Activated CD8-positive, alpha-beta memory T cell treated with anti-CD3 and anti-CD28 coated beads for 4 hours (primary cell): Measurements from ENCODE around the gene SS18L1.
"Not testable (repeated sequence)": the region's sequence is repeated elsewhere in the genome, so short reads cannot be mapped to it uniquely, and the experiment has no call there.

Experiments used
- DNase-seq, 2 donors: peaks; one replicate each; pipeline ENCODE4 v3.0.0-alpha.2; 2020; ENCODE audit warnings: low read depth in 2 of 2

SS18L1 gene, protein sequence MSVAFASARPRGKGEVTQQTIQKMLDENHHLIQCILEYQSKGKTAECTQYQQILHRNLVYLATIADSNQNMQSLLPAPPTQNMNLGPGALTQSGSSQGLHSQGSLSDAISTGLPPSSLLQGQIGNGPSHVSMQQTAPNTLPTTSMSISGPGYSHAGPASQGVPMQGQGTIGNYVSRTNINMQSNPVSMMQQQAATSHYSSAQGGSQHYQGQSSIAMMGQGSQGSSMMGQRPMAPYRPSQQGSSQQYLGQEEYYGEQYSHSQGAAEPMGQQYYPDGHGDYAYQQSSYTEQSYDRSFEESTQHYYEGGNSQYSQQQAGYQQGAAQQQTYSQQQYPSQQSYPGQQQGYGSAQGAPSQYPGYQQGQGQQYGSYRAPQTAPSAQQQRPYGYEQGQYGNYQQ

GRCh38 chr20:62143081-62143956, at the start of gene SS18L1, which contains the start of gene PSMA7:
Gene SS18L1 (plus strand): TSS chr20:62143769. CDS start chr20:62143821, 52 bp downstream.
Gene PSMA7 (minus strand): TSS chr20:62143394. CDS start chr20:62143303, 91 bp downstream.
- DNase-seq = peak; percentile 72 to 73

- DNase-seq = no peak
These were observed 46.9 kb upstream of the SS18L1 start for GRCh38 chr20:62096421-62097380.

DNA sequence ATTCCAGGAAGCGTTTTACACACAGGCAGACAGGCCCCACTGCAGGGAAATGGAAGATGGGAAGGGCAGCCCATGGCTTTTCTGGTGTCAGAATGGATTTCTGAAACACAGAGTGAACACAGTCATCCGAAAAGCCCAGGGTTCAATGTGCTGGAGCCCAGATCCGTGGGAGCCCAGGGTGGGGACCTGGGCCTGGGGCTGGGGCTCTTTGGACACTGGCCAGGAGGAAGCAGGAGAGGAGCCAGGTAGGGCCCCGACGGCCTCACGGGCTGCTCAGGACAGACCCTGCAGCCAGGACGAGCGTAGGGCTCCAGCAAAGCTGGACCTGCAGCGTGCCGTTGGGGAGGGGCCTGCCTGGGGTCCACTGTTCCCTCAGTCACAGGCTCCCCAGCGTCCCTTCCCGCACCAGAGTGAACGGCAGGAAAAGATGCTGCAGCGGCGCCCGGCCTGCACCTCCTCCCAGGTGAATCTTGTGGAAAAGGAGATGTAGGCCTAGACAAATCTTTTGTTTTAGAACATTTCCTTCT, 45.6 kb upstream of the SS18L1 start:
- no peak for DNase-seq

- no peak for DNase-seq
These were observed 42.5 kb upstream of the SS18L1 start for GRCh38 chr20:62101078-62101477.

- no peak for DNase-seq
These were observed 39.9 kb upstream of the SS18L1 start for GRCh38 chr20:62103508-62104233.

DNA sequence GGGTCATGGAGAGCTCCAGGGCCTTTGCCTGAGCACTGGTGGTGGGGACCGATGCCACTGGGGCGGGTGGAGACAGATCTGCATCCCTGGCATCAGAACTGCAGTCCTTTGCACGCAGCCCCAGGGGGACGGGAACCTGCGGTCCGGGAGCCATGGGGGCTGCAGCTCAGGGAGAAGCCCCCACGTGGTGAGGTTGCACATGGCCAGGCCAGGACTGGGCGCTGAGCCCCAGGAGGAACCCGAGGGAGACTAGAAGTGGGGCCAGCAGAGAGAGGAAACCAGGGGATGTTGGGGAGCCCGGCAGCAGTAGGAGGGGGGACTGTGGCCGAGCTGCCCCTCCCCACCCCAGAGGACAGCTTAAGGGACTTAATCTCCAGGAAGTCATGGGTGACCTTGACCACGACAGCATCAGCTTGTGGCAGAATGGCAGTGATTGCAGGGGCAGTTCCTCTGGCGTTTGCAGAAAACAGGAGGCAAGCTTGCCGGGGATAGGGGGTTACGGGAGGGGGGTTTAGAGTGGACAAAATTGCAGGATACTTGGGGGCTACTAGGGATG, 39.3 kb upstream of the SS18L1 start:
- DNase-seq = no peak

- DNase-seq = no peak
These were observed 38.7 kb upstream of the SS18L1 start for GRCh38 chr20:62104791-62105345.

DNA sequence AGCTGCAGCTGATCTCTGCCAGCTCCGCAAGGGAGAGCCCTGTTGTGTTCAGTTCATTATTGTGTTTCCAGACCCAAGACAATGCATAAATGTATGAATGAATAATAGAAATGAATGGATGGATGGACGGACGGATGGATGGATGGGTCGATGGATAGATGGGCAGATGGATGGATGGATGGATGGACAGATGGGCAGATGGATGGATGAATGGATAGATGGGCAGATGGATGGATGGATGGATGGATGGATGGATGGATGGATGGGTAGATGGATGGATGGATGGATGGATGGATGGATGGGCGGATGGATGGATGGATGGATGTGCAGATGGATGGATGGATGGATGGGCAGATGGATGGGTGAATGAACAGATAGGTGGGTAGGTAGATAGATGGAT, 38.0 kb upstream of the SS18L1 start:
- DNase-seq = no peak

- DNase-seq = no peak
These were observed 32.4 kb upstream of the SS18L1 start for GRCh38 chr20:62111148-62111547.

DNA sequence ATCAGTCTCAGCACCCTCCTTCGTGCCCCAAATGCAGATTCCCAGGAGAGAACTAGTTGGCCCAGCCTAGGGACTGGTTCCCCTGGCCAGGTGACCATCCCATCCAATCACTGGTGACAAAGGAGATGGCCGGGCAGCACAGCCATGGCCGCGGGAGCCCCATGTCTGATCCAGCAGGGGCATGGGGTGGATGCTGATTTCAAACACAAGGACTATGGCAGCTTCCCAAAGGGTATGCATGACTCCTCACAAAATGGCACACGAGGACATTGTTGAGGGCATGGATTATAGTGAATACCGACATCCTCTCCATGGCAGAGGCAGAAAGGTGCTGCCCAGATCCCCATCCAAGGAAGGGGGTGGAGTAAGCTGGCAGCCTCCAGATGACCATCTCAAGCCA, 31.2 kb upstream of the SS18L1 start:
- no peak for DNase-seq

GRCh38 chr20:62114894-62115293, 28.7 kb upstream of the SS18L1 start:
- no peak for DNase-seq

- not testable (repeated sequence) for DNase-seq
These were observed 27.7 kb upstream of the SS18L1 start for GRCh38 chr20:62115800-62116407.

DNA sequence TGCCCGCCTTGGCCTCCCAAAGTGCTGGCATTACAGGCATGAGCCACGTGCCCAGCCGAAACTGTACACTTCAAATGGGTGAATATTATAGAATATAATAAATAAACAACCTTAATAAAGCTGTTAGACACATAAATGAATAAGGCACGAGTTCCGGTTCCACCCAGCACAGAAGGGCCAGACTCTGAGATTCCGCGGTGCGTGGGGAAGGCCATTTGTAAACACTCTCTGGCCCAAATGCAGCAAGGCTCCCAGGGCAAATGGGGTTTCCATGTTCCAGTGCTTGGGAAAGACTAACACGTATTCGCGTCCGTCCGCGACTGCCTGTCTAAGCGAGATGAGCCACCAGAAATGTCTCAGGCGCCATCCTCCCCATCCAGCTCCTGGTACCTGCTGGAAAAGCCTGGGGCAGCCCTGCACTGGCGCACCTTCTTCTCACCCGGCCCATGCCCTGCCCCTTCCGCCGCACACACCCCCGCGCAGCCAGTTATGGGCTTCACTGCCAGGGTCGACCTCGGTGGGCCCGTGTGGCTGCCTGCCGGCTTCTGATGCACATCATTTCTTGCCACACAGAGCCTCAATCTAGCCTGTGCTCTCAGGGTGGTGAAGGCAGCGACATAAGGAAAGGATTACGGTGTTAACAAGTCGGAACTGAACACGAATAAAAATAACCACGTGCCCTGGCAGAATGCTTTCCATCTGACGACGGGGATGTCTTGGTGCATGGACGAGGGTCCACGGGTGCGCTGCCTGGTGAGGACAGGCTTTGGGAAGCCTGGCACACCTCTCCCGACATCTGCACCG, 26.8 kb upstream of the SS18L1 start:
- no peak for DNase-seq

- DNase-seq = no peak
These were observed 26.3 kb upstream of the SS18L1 start for GRCh38 chr20:62117362-62117646.

GRCh38 chr20:62117658-62118057, 25.9 kb upstream of the SS18L1 start:
- DNase-seq = peak; percentile 42 to 49

GRCh38 chr20:62118113-62119043, 25.2 kb upstream of the SS18L1 start:
- DNase-seq = no peak

GRCh38 chr20:62119115-62119514, 24.5 kb upstream of the SS18L1 start:
- no peak for DNase-seq
